GM19238 (cell line): ENCODE measurements around the gene GRIK4.
A peak's percentile ranks its signal among the peaks of the same experiment; 100 is the strongest.

ENCODE experiments used
- DNase-seq: peaks from one replicate; pipeline ENCODE4 v3.0.0; 2011; ENCODE audit warnings: low spot score; ENCODE audit not compliant: insufficient read length

Gene GRIK4

DNA sequence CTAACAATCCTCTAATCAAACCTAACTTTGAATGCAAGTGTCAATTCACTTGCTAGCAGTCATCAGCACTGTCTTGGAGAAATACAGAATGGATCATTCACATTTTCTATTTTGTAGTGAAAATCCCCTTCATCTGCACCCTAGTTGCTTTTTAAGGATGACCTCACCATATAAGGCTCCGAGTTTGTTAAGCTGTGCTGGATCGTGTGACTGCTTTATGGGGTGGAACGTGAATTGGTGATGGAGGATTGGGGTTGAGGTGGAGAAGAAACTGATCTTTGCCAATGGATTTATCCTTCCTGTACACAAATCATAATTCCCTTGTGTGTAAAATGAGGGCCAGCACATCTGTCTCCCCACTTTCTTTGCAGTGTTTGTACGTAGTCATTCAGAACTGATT is 426.7 kb downstream of the GRIK4 start:
- no peak for DNase-seq

DNA sequence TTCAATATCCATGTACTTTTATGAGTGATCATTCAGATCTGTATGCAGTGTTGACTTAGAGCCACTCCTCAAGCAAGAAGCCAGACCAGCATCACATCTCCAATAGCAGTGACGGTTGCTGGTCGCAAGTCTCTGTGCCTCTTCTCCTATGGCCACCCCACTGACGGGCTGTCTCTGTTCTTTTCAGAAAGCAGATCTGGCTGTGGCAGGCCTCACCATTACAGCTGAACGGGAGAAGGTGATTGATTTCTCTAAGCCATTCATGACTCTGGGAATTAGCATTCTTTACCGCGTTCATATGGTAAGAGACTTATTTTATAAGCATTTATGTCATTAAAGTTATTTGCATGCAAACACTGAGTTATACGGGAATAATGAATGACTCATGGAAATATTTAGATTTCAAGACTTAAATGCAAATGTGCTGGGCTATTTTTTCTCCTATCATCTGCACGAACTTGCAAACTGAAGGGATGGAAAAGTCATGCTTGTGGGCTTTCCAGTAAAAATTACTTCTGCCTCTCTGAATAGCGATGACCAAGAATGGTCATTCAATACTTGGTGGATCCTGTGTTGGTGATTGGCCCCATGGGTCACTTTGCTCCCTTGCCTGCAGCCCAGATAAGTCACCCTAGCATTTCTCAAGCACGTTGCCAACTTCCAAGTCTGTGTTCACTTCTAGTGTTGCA is 428.8 kb downstream of the GRIK4 start:
- DNase-seq, result no peak

DNA sequence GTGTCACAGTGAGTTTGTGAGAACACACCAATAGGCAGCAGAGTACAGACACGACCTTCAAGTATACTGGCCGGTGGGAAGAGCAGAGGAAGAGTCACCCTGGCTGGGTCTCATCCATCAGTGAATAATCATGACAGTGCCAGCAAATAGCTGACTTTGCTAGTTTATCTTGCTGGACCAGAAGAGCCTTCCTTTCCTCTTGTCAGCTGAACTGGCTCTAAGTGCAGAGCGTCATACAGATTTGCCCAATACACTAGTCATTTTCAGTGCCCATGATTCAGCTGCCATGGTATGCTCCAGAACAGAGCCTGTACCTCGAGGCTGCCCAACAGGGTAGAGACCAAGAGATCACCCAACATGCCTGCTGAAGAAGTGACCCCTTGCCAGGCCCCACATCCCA is 429.5 kb downstream of the GRIK4 start:
- no peak for DNase-seq

DNA sequence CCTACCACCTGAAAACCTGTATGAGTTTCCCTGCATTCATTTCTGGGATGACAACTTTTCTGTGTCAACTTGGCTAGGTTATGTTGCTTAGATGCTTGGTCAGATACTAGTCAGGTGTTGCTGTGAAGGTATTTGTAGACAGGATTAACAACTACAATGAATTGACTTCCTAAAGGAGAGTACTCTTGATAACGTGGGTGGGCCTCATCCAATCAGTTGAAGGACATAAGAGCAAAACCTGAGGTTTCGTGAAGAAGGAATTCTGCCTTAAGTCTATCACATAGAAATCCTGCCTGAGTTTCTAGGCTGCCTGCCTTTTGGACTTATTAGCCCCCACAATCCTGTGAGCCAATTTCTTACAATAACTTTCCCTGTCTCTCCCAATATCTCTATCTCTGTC is 431.2 kb downstream of the GRIK4 start:
- DNase-seq, result no peak

DNA sequence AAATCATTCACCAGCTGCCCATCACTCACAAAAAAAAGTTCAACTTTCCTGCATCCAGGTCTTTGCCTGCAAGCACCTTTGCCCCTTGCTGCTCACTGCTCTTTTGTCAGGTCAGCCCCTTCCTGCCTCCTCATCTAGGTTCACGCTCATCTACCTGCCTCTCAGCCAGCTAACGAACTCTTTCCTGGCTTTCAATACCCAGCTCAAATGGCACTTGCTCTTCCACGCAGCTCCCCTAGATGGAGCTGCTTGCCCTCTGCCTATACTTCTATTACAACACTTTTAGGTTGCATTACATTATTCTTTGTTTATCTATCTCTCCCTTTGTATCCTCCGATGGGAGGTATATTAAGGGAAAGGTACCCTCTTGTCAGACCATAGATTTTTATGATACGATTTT is 433.5 kb downstream of the GRIK4 start:
- no peak for DNase-seq

DNA sequence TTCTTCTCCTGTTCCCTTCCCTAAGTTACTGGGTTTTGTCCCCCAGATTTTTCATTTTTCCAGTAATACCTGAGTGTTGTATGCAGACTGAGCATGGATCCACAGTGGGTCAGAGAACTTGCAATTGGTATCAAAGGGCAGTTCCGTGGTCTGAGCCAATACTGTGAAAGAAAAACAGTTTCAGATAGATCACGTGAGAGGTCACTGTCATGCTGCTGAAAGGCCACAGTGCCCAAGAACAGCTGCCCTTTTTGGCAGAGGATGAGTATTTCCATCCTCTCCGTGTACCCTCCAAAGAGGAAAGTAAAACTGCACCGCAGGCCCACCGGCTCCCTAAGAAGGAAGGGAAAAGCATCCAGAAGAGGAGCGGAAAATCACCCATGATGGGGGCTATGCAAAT is 439.3 kb downstream of the GRIK4 start:
- DNase-seq, result no peak

DNA sequence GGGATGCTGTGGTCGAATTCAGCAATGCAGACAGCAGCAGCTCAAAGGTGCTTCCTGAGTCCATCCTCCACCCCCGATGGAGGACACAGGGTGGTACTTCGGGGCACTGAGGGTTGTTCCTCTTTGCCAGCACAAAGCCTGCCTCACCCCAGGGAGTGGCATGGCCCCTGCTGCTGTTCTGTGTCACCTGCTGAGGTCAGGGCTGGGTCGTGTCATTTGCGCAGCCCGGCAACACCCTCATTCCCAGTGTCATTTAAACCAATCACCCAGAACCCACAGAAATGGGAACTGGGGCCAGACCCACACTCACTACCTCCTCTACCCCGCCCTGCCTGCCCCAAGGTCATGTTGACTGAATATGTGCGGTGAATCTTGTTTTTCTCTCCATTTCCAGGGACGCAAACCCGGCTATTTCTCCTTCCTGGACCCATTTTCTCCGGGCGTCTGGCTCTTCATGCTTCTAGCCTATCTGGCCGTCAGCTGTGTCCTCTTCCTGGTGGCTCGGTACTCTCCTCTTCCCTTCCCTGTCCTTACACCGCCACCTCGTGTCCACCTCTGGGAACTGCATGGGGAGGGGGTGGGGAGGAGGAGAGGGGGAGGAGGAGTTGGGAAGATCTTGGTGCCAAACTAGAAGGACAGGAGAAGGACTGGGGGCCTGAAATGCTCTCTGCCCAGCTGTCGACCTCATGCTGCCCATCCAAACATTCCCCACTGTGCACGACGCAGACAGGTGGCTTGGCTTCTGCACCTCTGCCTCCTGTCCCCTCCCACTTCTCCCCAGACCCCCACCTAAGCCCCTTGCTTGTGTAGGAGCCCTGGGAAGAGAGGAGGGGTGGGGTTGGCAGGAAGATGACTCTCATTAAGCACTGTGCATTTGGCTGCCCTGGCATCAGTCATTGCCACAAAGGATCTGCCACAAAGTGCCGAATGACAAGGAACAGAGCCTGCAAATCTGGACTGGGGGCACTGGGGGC is 441.2 kb downstream of the GRIK4 start:
- peak; percentile 65 for DNase-seq

DNA sequence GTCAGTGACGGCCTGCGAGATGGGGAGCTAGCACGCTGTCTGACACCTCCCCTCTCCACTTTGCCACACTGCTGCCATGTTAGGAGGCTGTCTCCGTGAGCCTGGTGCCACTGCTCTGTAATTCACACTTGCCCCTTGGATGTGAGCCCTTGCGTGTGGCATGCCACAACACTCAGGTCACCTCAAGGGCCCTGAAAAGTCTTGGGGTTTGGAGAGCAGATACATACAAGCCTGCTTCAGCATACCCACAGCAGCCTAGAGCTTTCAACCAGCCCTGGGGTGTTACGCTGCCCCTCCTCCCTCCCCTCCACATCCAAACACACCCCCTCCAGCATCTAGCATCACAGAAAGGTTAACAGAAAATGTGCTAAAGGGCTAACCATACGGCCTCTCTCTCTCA is 442.8 kb downstream of the GRIK4 start:
- no peak for DNase-seq

DNA sequence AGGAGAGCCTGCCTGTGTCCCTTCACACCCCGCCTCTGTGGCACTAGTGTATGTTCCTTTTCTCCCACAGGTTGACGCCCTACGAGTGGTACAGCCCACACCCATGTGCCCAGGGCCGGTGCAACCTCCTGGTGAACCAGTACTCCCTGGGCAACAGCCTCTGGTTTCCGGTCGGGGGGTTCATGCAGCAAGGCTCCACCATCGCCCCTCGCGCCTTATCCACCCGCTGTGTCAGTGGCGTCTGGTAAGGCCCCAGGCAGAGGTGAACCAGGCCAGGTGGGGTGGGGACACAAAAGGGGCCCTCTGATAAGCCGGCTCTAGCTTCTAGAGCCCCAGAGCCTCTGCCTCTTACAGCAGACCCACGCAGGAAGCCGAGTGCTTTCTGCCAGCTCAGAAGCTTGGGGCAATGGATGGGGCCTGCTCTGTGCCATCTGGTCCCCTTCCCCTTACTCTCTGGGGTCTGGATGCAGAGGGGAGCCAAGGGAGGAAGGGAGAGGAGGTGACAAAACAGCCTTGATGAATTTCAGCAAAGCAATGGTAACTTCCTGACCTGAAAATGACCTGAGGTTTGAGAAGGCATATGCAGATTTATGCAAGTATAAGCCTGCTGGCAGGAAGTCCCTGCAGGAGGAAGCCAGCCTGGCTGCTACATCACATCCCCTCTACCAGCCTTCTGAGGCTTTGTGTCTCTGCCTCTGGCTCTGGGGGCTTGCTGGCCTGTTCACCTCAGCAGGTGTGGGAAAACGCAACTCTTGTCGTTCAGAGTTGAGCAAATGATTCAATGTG is 445.4 kb downstream of the GRIK4 start:
- peak; percentile 7 for DNase-seq

DNA sequence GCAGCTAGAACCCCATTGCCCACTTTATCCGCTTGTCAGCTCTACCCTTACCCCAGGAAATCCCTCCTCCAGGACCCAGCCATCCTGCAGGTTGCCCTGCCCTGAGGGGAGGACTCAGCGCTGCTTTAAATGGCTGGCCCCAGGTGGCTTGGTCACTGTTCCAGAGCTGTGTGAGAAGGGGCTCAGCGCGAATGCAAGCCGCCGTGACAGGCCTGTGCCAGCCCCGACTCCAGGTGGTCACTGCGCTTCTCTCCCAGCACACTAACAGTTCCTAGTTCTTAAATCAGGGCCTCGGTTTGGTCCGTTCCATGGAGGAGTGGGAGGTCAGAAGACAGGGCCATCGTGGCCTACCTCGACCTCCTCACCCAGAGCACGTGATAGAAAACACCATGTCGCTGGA is 446.6 kb downstream of the GRIK4 start:
- no peak for DNase-seq

DNA sequence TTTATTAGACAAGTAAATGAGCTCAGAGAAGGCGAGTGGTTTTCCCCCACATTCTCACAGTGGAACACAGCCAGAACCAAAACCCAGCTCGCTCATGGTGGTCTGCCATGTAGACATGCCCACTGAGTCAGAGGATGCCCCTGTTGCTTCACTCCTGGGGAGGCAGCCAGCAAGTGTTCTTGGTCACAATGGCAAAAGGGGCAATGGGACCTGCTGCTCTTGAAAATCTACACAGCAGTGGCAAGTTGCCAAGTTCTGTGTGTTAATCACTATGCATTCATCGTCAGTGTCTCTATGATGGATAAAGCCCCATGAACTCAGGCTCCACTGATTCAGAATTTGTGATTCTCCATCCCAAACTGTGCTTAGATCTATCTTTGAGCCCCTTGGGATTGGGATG is 447.6 kb downstream of the GRIK4 start:
- DNase-seq, result no peak

DNA sequence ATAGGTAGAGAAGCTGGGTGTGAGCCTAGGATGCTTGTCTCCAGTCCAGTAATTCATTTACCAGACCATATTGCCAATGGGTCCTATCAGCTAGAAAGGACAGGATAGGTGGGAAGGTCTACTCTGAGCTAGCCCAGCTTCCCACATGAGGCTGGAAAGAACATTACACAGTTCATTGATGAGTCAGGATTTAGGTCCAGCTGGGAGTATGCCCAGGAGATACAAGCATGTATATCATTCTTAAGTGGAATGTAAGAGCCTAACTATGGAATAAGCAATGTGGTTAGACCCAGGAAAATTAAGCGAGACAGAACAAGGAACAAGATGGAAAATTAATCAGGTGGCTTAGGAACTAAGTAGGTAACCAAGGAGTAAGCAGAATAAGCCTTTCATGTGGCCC is 453.3 kb downstream of the GRIK4 start:
- no peak for DNase-seq

DNA sequence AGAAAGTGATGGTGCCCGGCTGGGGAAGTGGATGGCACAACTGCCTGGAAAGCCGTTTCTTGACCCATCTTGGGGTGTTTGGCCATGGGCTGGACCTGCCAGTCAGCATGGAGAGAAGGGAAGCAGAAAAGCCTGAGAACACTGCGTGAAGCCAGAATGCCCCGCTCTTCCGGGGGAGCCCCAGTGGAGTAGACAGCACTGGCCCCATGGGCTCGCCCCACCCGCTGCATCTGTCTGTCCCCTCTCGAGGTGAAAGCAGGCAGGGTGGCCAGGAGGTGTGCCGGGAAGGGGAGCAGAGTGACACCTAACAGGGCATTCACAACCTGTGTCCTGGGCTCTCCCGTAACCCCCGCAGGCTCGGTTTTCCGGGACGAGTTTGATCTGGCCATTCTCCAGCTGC is 455.3 kb downstream of the GRIK4 start:
- no peak for DNase-seq

DNA sequence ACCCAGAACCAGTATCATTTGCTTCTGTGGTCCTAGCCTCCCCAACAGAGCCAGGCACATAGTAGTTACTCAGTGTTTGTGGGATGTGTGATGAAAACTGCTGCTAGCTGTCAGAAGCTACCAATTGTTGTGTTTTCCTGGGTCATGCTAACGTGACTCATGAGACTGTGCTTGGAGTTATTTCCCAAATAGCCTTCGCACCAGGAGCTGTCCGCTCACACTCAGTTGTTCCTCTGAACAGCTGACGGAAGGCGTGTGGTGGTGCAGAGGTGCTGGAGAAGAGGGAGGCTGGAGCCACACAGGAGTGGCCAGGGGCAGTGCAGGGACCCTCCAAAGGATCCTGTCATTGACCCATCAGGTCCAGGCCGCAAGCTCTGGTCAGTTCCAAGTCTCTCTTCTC is 458.4 kb downstream of the GRIK4 start:
- no peak for DNase-seq

DNA sequence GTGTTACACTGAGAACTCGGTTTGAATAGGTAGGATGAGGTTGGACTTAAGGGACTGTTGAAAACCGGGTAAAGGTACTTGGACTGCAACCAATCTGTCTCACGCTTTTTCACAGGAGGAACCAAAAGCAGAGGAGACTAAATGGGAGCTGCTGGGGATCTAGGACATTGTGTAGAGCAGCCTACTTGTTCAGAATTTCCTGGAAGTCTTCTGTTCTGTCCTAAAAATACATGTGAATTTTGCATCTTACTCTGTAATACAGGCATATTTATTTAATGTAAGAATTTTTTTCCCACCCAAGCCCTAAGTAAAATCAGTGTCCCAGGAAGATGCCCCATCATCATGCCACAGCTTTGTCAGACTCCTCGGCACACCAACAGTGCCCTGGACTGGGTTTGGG is 460.3 kb downstream of the GRIK4 start:
- no peak for DNase-seq

DNA sequence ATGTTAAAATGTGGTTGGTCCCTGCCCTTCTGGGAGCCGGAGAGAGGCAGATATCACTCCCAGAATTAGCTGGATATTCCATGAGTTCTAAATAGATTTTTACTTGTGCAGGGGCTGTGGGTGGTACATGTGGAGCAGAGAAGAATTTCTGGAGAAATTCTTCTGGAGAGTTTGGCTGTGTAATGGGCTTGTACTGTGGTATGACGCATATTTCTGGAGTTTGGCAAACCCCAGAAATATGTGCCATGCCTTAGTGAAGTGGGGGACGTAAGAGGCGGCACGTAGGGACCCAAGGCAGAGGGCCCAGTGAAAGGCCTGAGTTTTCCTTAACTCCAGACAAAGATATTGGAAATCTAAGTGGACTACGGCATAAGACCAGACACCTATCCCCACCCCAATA is 461.1 kb downstream of the GRIK4 start:
- no peak for DNase-seq

DNA sequence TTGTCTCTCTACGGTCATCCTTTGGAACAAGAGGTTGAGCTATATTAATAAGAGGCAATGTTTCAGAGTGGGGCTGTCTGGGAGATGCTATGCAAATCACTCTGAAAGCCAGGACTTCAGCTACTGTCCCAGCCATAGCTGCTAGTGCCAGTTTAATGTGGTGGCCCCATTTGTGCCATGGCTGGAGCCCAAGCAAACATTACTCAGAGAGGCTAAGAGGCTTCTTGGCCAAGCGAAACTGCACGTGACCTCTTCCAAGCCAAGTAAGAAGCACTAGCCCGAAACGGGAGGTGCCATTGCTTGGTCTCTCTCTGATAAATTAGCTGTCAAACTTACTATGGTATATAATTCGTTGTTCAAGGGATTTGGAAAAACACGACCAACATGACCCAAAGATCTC is 462.0 kb downstream of the GRIK4 start:
- no peak for DNase-seq

DNA sequence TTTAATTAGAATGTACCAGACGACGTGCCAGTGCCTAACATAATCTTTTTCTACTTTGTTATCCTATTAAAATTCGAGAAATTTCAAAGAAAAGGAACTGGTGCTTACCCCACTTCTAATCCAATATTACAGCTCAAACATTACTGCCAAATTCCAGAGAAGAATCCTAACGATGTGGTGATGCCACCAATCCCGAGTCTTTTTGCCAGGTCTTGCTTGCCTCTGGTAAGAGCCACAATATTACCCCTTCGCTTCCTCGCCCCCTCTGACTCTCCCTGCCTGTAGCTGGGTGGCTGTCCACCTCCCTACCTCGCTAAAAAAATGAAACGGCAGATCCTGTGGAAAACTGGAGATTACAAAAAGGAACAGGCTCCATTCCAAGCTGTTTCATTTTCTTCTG is 462.9 kb downstream of the GRIK4 start:
- DNase-seq, result no peak

DNA sequence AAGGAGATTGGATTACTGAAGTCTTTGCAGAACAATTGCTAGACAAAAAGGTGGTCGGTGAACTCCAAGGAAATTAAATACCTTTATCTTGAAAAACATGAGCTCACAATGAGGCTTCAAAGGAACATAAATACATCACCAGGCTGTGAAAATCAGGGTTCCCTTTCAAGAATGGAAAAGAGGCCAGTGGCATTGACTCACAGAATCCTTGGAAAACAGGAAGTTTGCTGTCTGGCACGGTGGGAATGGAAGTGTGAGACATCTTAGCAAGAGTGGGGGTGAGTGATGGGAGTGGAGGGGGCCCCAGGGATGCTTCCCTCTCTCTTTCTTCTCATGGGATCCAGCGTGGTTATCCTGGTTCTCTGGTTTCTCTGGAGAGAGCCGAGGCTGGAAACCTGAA is 463.4 kb downstream of the GRIK4 start:
- DNase-seq, result no peak

DNA sequence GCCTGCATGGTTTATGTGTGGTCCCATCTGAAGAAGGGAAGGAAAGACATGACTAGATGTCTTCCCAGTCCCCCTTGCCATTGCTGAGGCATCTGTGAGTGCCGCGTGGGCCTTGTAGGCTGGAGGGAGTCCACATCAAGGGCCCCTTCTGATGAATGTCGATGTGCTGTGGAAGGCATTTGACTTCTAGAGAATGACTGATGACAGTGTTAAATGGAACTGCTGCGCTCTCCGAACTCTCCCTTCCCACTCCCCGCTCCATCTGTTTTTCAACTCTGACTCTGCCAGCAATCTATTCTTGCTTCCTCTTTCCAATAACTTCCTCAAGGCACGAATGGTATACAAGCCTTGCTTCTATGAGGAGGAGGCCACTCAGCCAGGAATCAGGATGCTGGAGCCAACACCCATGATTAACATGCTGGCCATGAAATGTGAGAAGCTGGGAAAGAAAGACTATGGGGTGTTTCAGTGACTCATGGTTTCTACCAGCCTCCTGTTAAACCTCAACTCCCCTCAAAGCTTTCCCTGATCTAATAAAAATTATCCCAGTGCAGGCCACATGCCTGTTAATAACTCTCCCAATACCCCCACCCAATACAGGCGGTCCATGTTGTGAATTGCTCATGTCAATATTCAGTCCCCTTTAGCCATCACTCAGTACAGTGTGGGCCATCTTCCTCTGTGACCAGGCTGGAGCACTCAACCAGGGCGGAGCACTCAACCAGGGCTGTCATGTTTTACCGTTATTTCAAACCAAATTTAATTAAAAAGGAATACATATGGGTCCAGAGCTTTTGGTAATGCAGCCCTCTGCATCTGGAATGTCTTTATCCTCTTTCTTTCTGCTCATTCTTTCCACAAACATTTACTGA is 466.0 kb downstream of the GRIK4 start:
- DNase-seq, result no peak

DNA sequence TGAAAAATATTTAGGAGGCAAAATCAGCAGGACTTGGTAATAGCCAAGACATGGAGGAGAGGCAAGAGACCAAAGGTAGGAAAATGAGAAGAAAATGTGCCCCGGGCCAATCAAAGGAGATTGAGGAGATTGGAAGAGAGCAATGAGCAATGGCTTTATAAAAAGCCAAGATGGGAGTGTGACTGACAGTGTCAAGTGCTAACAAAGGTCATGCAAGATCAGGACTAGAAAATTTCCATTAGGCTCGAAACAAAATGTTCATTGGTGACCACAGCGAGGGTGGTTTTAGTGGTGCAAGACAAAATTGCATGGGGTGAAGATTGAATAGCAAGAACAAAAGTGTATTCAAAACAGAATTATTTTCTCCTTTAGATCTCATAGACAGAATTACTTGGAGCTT is 467.2 kb downstream of the GRIK4 start:
- DNase-seq, result no peak
